GM12865 (cell line): ENCODE data around the gene C8G.

Experiments used
- DNase-seq: peaks from one replicate; pipeline ENCODE4 v3.0.0; 2010; ENCODE audit warnings: low read depth
- H3K4me3 ChIP-seq: 2 replicates; pipeline ENCODE4 v1.5.1; 2011; ENCODE audit warnings: mild to moderate bottlenecking, low read depth, low read length, control low read depth
- CTCF ChIP-seq: IDR thresholded peaks from 2 replicates; pipeline ENCODE4 v1.5.1; 2011; ENCODE audit warnings: low read length, control low read depth, low read depth, inconsistent platforms; ENCODE audit not compliant: insufficient read depth; ENCODE audit errors: missing control alignments

The C8G gene

GRCh38 chr9:136995772-136996311, 50.8 kb downstream of the C8G start:
- TF ChIP-seq CTCF = no peak
- no peak overlapping the region for H3K4me3 ChIP-seq
- DNase-seq = no peak
